ENCODE data around the gene SLC27A3.

DNA sequence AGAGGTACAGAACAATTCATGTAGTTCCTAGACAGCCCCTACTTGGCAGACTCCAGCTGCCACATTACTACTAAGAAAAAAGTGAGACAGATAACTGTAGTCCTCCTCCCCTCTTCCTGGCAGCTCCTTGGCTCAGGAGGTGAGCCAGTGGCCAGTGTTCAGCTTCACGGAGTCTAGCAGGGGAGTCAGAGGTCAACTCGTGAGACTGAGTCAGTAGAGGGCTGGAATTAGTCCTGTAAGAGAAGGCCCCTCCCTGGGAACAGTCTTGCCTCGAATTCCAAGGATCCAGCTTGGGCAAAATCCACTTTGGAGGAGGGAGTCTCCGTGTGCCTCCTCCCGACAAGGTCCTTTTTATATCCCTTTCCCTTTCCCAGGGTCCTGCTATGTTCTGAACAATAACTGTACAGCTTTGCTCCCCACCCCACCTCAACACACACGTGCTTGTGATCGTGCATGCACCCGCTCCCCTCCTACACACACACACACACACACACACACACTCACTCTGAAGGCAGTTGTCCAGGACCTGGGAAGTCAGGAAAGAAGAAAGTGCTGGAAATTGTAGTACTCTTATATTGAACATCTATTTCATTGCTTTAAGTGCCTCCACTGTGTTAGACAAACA, 22.5 kb upstream of the SLC27A3 start:
- TF ChIP-seq, protein P1, sequence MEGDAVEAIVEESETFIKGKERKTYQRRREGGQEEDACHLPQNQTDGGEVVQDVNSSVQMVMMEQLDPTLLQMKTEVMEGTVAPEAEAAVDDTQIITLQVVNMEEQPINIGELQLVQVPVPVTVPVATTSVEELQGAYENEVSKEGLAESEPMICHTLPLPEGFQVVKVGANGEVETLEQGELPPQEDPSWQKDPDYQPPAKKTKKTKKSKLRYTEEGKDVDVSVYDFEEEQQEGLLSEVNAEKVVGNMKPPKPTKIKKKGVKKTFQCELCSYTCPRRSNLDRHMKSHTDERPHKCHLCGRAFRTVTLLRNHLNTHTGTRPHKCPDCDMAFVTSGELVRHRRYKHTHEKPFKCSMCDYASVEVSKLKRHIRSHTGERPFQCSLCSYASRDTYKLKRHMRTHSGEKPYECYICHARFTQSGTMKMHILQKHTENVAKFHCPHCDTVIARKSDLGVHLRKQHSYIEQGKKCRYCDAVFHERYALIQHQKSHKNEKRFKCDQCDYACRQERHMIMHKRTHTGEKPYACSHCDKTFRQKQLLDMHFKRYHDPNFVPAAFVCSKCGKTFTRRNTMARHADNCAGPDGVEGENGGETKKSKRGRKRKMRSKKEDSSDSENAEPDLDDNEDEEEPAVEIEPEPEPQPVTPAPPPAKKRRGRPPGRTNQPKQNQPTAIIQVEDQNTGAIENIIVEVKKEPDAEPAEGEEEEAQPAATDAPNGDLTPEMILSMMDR (IDR thresholded peaks at IDR 0.05; ENCODE audit: extremely low read depth in 1 of 2, insufficient read depth in 1 of 2, low read depth in 1 of 2, low read length in 2 of 2), result no peak
- no peak for TF ChIP-seq POLR2A (IDR thresholded peaks at IDR 0.05; ENCODE audit: low read depth, low read length)
- peak; percentile 11 for TF ChIP-seq MYC (IDR thresholded peaks at IDR 0.05; ENCODE audit: low read depth, low read length)
- TF ChIP-seq POLR2AphosphoS5 (IDR thresholded peaks at IDR 0.05; ENCODE audit: insufficient read depth, low read depth, low read length), result peak; percentile 40
